NCI-H2081 treated with DMSO at 0.1 percent for 48 hours (cell line): Measurements from ENCODE around the gene MUC12.
"Not testable (repeated sequence)": the region's sequence is repeated elsewhere in the genome, so short reads cannot be mapped to it uniquely, and the experiment has no call there.

Source experiments
- DNase-seq: peaks from one replicate; lab custom pipeline; 2025; lab: John Stamatoyannopoulos, UW

Gene MUC12

GRCh38 chr7:100985033-100985797 is 15.8 kb downstream of the MUC12 start:
- not testable (repeated sequence) for DNase-seq

DNA sequence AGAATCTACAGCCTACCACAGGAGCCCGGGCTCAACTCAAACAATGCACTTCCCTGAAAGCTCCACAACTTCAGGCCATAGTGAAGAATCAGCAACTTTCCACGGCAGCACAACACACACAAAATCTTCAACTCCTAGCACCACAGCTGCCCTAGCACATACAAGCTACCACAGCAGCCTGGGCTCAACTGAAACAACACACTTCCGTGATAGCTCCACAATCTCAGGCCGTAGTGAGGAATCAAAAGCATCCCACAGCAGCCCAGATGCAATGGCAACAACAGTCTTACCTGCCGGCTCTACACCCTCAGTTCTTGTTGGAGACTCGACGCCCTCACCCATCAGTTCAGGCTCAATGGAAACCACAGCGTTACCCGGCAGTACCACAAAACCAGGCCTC is 22.3 kb downstream of the MUC12 start:
- DNase-seq: no peak

- not testable (repeated sequence) for DNase-seq
Measured at GRCh38 chr7:100992280-100992679, 22.9 kb downstream of the MUC12 start.

- not testable (repeated sequence) for DNase-seq
Measured at GRCh38 chr7:100994671-100995070, 25.3 kb downstream of the MUC12 start.

DNA sequence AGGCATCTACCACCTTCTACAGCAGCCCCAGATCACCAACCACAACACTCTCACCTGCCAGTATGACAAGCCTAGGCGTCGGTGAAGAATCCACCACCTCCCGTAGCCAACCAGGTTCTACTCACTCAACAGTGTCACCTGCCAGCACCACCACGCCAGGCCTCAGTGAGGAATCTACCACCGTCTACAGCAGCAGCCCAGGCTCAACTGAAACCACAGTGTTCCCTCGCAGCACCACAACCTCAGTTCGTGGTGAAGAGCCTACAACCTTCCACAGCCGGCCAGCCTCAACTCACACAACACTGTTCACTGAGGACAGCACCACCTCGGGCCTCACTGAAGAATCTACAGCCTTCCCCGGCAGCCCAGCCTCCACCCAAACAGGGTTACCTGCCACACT is 29.2 kb downstream of the MUC12 start:
- DNase-seq: not testable (repeated sequence)

DNA sequence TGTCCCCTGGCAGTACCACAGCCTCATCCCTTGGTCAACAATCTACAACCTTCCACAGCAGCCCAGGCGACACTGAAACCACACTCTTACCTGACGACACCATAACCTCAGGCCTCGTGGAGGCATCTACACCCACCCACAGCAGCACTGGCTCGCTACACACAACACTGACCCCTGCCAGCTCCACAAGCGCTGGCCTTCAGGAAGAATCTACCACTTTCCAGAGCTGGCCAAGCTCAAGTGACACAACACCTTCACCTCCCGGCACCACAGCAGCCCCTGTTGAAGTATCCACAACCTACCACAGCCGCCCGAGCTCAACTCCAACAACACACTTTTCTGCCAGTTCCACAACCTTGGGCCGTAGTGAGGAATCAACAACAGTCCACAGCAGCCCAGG is 30.0 kb downstream of the MUC12 start:
- DNase-seq: not testable (repeated sequence)

DNA sequence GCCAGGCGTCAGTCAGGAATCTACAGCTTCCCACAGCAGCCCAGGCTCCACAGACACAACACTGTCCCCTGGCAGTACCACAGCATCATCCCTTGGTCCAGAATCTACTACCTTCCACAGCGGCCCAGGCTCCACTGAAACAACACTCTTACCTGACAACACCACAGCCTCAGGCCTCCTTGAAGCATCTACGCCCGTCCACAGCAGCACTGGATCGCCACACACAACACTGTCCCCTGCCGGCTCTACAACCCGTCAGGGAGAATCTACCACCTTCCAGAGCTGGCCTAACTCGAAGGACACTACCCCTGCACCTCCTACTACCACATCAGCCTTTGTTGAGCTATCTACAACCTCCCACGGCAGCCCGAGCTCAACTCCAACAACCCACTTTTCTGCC is 30.7 kb downstream of the MUC12 start:
- not testable (repeated sequence) for DNase-seq

GRCh38 chr7:101002333-101002732 is 33.0 kb downstream of the MUC12 start:
- not testable (repeated sequence) for DNase-seq

DNA sequence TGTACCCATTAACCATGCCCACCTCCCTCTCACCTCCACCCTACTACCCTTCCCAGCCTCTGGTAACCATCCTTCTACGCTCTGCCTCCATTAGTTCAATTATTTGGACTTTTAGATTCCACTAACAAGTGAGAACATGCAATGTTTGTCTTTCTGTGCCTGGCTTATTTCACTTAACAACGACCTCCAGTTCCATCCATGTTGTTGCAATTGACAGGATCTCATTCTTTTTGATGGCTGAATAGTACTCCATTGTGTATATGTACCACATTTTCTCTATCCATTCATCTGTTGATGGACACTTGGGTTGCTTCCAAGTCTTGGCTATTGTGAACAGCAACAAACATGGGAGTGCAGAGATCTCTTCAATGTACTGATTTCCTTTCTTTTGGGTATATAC is 38.0 kb downstream of the MUC12 start:
- DNase-seq: not testable (repeated sequence)

DNA sequence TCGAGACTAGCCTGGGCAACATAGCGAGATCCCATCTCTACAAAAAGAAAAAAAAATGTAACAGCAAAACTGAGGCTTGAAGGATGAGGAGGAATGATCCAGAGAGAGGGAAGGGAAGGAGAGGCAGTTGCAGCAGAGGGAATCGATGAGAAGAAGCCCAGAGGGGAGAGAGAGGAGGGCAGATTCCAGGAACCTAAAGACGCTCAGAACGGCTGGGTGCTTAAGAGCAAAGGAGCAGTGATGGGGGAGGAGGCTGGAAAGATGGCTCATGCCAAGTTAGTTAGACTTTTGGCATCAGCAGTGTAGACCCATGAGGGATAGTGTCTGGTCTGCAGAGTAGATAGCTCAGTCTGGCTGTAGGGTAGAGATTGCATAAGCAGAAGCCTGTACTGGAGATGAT is 40.3 kb downstream of the MUC12 start:
- DNase-seq: no peak

DNA sequence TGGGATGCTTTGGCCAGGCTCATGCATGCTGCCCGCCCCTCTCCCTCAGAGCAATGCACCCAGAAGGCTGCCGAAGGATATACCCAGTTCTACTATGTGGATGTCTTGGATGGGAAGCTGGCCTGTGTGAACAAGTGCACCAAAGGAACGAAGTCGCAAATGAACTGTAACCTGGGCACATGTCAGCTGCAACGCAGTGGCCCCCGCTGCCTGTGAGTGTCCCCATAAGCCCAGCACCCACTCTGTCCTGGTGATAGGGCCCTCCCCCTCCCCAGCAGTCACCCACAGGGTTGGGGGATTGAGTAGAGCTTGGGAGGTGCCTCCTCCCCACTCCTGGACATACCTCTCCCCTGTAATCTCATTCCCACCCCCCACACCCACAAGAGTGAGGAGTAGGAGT is 43.6 kb downstream of the MUC12 start:
- DNase-seq: no peak

DNA sequence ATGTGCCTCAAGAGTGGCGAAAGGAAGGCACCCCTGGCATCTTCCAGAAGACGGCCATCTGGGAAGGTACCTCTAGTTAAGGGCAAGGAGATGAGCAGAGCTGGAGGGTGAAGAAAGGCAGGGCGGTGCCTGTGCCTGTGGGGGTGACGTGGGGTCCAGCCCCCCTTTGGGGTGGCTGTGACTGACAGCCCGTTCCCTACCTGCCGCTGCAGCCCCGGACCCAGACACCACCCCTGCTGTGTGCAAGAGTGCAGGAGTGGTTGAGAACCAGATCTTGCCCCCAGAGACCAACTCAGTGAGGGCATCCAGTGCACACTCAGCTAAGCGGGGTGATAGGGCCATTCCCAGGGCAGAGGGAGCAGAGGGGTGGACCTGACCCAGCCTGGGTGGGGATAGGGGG is 46.3 kb downstream of the MUC12 start:
- no peak for DNase-seq

DNA sequence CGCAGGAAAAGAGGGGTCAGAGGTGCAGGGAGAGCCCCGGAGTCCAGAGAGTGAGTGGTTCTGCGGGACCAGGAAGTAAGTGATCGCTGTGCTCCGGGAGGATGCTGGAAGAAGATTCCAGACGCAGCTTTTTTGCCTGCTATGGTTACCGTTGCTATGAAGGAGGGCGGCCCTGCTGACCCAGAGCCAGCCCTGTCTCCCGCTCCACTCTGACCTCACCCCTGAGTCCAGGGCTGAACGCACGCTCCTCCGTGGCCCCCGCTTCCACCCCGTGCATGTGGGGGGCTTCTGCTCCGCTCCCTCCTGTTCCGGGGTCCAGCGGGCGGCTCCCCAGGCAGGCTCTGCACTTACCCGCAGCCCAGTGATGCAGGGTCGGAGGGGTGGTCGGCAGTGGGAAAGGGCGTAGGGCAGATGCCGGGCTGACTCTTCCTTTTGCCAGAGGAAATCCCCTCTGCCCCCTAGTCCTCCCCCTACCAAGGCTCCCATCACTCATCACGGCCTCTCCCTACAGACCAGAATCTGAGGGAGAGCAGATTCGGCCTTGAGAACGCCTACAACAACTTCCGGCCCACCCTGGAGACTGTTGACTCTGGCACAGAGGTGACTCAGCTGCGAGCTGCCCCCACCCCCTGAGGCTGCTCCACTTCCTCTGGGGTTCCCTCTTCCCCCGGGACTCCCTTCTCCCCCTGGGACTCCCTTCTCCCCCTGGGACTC is 47.9 kb downstream of the MUC12 start:
- no peak for DNase-seq

- DNase-seq: no peak
Measured at GRCh38 chr7:101018271-101019167, 49.2 kb downstream of the MUC12 start.

DNA sequence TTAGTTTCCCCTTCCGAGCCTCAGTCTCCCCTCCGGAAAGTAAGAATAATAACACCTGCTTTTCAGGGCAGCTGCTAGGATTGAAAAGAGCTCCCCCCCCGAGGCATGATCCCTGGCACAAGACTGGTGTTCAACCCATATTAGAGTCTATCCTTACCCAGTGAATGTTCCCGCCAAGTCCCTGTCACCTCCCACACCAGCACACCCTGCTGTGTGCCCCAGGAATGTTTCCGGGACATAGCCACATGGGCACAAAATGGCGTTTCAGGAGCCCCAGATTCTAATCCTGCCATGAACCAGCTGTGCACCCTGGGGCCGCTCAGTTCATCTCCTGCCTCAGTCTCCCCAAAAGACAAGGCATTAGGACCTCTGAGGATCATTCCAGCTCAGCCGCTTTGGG is 51.1 kb downstream of the MUC12 start:
- DNase-seq: no peak

- DNase-seq: no peak
Measured at GRCh38 chr7:101021703-101022102, 52.3 kb downstream of the MUC12 start.

- DNase-seq: no peak
Measured at GRCh38 chr7:101023839-101024238, 54.5 kb downstream of the MUC12 start.

DNA sequence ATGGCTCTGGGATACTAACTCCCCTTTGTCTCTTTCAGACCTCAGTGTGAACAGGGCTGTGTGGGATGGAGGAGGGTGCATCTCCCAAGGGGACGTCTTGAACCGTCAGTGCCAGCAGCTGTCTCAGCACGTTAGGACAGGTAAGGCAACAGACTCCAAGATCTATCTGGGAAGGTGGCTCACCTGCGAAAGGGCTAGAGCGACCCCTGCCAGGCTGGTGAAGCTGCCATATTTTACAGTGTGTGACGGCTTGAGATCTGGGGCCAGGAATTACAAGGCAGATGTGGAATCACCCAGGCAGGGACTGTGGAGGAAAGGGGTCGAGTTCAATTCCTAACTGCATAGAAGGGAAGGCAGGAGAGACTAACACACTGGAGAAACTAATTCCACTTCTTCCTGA is 61.7 kb downstream of the MUC12 start:
- no peak for DNase-seq

DNA sequence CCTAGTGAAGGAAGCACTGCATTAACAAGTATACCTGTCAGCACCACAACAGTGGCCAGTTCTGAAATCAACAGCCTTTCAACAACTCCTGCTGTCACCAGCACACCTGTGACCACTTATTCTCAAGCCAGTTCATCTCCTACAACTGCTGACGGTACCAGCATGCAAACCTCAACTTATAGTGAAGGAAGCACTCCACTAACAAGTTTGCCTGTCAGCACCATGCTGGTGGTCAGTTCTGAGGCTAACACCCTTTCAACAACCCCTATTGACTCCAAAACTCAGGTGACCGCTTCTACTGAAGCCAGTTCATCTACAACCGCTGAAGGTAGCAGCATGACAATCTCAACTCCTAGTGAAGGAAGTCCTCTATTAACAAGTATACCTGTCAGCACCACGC is 66.6 kb downstream of the MUC12 start:
- no peak for DNase-seq

GRCh38 chr7:101041283-101041682 is 71.9 kb downstream of the MUC12 start:
- DNase-seq: not testable (repeated sequence)

DNA sequence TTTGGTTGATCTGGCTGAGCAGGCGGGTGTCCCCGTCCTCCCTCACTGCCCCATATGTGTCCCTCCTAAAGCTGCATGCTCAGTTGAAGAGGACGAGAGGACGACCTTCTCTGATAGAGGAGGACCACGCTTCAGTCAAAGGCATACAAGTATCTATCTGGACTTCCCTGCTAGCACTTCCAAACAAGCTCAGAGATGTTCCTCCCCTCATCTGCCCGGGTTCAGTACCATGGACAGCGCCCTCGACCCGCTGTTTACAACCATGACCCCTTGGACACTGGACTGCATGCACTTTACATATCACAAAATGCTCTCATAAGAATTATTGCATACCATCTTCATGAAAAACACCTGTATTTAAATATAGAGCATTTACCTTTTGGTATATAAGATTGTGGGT is 89.0 kb downstream of the MUC12 start:
- DNase-seq: no peak

DNA sequence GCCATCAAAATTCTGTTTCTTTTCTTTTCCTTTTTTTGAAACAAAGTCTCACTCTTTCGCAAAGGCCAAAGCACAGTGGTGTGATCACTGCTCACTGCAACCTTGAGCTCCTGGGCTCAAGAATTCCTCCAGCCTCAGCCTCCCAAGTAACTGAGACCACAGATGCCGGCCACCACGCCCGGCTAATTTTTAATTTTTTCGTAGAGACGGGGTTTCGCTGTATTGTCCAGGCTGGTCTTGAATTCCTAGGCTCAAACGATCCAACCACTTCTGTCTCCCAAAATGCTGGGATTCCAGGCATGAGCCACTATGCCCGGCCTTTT is 90.2 kb downstream of the MUC12 start:
- DNase-seq: no peak

GRCh38 chr7:101060992-101061391 is 91.6 kb downstream of the MUC12 start:
- DNase-seq: no peak
